Breast epithelium (tissue), 3 donors: ENCODE results near the gene SPDYE17.
"Not testable (repeated sequence)": the region's sequence is repeated elsewhere in the genome, so short reads cannot be mapped to it uniquely, and the experiment has no call there.

Experiments
- CTCF ChIP-seq, 3 donors: fragments of 450-650 bp; IDR thresholded peaks; one replicate each; pipeline ENCODE4 v1.5.1; 2016 to 2017; ENCODE audit warnings: antibody characterized with exemption in 3 of 3, mild to moderate bottlenecking in 3 of 3, moderate library complexity in 3 of 3
- POLR2A ChIP-seq: fragments of 450-650 bp; IDR thresholded peaks from one replicate; pipeline ENCODE4 v1.6.1; 2016; ENCODE audit warnings: antibody characterized with exemption, mild to moderate bottlenecking, moderate library complexity

GRCh38 chr7:76983937-76984783 lies 48.0 kb downstream of the SPDYE17 start:
- TF ChIP-seq CTCF (IDR thresholded peaks at IDR 0.05); POLR2A: not testable (repeated sequence)
